HEK293T (cell line): ENCODE results near the gene AEBP1.

Source experiments
- FOXA1 ChIP-seq: fragments of 450-650 bp; IDR thresholded peaks from 2 replicates; pipeline ENCODE4 v1.6.1; 2016; ENCODE audit warnings: mild to moderate bottlenecking
- SP1 ChIP-seq: fragments of 450-650 bp; IDR thresholded peaks from 2 replicates; pipeline ENCODE4 v1.6.1; 2017
- SUZ12 ChIP-seq: fragments of 450-650 bp; IDR thresholded peaks from 2 replicates; pipeline ENCODE4 v1.6.1; 2016; ENCODE audit warnings: mild to moderate bottlenecking

- TF ChIP-seq SUZ12 (no peak), FOXA1 (no peak), SP1 (no peak)
These were observed 36.1 kb upstream of the AEBP1 start for GRCh38 chr7:44068054-44068453.
